Measurements from ENCODE around the gene RASGRF1. TPM values are rescaled to one million over a fixed set of nuclear protein-coding genes. Genes with fewer than 3 reads are reported as not detected.

The RASGRF1 gene
- total RNA-seq, 1 experiment from 2014 or later: 0.15 TPM

Other genes with a start within 250 kb of the RASGRF1 start
- gene MORF4L1, start 217.9 kb downstream of the RASGRF1 start, total RNA-seq (2014; rRNA removed; shearing (Covaris generic)): 382 and 419 TPM in 2 replicates
- gene CTSH, start 145.7 kb downstream of the RASGRF1 start, total RNA-seq (2014; rRNA removed; shearing (Covaris generic)): 39.9 and 40.5 TPM in 2 replicates
- 0.19 TPM in 1 of 2 replicates, not detected in the other for gene ANKRD34C, start 191.9 kb upstream of the RASGRF1 start, total RNA-seq (2014; rRNA removed; shearing (Covaris generic))
- gene TMED3, start 220.3 kb upstream of the RASGRF1 start, total RNA-seq (2014; rRNA removed; shearing (Covaris generic)): 160 and 164 TPM in 2 replicates

Data from H4 (cell line).